GM10847 (cell line): ENCODE results near the gene TSPAN11.

ENCODE experiments used
- POLR2A ChIP-seq: IDR thresholded peaks from 2 replicates; pipeline ENCODE4 v1.6.1; 2011; ENCODE audit not compliant: insufficient read length; ENCODE audit errors: extremely low read depth

Gene TSPAN11

DNA sequence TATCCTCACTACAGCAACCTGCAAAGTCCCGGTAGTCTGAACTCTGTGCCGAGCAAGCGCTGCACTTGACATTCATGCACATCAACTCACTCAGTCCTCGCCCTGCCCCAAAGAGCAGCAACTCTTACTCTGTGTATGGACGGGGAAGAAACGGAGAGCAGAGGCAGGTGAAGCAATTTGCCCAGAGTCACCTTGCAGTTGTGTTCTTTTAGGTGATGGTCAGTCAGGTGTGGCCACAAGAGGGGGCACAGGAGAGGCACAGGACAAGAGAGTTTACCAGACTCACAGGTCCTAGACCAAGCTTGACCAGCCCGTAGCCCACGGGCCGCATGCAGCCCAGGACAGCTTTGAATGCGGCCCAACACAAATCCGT is 39.1 kb downstream of the TSPAN11 start:
- TF ChIP-seq POLR2A: no peak

DNA sequence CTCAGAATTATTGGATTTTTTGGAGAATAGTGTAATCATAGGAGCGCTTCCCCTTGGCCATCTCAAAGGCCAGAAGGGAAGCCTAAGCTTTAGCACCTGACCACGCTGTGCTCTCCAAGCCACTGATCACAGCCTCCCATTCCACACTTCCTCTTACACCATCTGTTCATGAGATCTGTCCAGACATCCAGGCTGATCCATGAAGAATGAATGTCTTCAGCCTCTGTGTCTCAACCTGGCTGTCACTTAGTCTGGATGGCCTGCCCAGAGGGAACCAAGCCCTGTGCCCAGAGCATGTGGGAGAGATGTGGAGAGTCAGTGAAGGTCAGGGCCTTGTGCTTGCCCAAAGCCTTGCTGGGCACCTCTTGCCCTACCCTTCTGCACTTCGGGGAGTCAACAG is 40.5 kb downstream of the TSPAN11 start:
- no peak for TF ChIP-seq POLR2A

DNA sequence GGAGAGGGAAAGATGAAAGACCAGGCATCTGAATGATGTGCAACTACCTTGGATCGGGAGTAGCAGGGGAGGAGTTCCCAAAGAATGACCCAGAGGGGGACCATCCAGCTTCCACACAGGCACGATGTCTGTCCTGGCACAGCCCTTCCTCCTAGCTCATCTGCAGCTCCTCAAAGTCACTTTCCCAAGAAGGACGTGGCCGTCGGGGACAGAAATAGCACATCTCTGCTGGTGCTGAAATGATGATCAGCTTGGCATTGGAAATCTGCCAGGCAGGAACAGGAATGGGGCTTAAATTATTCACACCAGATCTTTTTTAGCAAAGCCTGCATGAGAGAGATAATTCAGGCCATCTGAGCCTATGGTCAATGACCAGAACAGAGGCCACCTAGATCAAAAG is 41.7 kb downstream of the TSPAN11 start:
- TF ChIP-seq POLR2A: no peak

DNA sequence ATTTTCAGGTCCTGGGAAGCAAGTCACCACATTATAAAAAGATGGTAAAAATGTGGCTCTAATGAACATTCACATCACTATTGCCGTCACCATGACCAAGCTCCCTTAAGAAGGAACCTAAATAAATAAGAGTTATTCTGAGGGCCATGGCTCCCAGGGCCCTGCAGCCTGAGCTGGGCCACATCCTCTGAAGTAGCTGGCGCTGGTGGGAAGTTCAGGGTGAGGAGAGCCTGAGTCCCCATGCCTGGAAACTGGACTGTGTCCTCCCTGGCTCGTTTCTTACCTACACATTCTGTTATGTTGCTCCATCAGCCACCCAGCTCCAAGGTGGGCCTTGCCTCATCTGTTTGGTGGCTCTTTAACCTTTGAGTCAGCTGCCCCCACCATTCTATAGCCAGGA is 42.5 kb downstream of the TSPAN11 start:
- TF ChIP-seq POLR2A: no peak

DNA sequence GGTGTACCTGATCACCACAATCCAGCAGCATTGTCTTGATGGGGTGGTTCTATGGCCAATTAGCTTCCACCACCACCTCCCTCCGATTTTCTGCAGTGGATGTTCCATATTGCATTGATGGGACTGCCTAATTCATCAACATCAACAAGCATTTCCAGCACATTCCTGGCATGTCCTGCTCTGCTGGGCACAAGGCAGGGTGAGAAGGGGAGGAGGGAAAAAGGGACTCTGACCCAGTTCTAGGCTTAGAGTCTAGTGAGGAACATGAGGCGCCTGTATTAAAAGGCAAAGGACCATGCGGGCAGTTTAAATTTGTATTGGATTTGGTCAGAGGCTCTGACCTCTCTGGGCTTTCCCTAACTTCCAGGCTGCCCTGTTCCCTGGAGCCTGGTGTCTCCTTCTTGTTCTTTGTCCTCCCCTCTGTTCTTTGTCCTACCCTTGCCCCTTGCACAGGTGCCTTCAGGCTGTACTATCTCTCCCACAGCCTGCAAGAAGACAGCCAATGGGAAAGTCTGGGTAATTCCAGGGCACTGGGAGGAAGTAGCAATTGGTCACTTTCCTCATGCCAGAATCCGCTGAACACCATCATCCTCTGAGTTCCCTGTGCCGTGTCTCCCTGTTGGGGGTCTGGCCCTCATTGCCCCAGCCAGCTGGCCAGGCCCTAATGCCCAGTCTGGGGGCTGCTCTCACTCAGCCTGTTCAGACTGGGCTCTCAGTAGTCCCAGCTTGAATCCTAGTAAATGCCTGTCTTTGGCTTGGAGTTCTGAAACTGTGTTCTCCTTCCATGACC is 43.3 kb downstream of the TSPAN11 start:
- no peak for TF ChIP-seq POLR2A

DNA sequence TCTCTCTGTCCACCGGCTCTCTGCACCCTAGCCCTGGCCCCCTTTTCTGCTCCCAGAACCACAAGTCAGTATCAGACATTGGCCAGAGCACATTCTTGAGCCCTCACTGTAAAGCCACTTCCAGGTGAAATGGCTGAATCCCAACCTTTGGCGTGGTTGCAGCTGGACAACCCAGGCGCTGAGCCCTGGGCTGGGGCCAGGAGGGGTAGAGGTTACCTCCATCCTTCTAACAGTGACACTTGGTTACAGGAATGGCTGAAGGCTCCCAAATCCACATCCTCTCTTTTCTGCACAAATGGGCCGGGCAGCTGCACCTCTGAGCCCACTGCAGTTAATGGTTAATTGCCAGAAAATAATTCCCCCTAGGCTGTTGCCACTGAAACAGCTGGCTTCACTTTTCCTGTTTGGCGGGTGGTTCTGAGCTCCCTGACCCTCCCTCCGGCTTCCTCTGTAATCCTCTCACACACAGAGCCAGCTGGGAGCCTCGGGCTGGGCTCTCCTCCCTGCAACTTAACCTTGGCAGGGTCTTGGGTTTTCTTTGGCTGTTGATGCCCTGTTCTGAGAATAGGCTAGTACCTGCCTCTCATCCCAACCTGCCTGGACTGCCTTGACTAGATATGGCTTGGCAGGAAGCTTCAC is 44.1 kb downstream of the TSPAN11 start:
- TF ChIP-seq POLR2A: no peak

DNA sequence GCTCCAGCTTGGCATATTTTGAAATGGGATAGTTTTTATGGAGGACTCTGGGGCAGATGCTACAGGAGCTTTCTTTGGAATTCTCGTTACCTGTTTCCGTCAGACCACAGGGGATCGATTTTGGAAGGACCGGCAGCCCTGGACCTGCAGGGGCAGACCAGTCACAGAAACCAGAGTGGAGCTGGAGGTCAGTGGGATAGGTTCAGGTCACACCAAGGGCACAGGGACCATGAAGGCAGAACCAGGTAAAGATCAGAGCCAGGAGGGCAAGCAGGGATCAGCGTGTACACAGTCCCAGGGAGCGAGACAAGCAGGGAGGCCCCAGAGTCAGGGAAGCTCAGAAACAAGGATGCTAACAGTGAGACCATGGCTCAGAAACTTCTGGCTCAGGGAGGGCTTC is 45.5 kb downstream of the TSPAN11 start:
- no peak for TF ChIP-seq POLR2A

DNA sequence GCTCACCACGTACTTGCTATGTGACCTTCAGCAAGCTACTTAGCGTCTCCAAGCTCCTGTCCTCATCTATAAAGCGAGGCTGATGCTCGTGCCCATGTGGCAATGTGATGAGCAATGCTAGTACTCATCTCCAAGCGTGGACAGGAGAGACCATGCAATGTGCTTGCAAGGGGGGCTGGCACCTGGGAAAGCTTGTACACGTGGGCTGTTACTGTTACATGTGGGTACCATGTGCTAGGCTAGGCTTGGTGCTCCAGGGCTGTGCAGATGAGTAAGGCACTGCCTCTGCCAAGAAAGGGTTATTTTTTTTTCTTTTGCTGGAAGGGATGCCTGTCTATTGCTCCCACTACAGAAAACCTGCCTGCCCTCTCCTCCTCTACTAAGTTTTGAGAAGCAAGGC is 46.6 kb downstream of the TSPAN11 start:
- no peak for TF ChIP-seq POLR2A

DNA sequence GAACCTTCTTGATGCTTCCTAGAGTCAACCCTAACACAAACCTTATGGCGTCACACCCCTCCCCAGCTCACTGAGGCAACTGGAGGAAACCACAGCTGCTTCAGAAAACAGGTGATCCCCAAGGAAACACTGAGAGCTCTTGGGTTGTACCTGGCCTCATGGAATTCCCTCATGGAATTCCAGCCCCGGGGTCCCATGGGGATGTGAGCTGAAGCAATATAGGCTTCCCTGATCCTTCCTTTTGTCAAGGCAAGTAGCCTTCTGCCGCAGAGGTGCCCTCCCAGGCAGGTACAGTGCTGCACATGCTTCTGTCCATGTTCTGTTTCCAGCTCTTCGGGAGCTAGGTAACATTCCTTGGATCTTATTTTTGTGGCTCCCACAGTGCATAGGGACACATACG is 47.3 kb downstream of the TSPAN11 start:
- TF ChIP-seq POLR2A: no peak

DNA sequence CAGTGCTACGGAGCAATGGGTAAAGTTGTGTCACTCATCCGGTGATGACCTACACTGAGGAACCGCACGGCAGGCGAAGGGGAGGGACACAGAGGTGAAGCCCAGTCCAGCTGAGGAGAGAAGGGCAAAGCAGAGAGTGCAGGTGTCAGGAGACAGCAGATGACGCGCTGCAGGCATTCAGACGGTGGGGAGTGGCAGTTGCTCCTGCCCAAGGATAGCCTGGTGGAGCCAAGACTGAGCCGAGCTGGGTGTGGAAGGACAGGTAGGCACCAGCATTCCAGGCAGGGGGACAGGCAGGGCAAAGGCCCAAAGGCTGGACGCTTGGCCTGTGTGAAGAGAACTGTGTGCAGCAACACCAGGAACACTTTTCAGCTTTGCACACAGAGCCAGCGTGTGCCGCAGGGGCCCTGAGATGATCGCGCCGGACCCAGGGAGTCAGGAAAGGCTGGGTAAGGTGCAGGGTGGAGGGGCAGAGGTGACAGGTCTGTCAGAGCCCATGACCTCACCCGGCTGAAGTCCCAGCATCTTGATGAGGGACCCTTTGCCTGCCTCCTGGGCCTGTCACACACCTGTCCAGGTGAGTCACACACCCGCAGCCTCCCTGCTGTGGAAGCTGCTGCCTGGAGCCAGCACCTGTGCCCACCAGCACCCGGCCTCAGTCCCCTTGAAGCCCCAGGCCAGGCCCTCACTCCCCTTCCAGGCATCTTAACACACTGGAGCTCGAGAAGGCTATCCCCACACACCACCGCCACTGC is 48.4 kb downstream of the TSPAN11 start:
- no peak for TF ChIP-seq POLR2A

DNA sequence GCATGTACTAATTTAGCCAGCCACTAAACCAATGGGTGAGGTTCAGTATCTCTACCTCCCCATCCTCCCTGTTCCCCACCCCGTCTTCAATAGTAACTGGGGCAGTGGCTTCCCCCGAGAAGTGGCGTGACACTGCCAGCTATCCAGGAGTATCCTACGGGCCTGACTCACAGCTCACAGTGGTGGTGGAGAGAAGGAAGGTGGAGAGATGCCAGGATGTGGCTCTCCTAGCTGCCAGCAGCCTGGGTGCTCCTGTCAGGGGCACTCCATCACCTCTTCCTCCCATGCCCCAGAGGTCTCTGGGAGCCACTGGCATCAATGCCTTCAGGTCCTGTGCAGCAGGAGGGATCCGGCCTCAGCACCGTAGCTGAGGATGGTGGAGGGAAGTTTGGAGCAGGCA is 49.0 kb downstream of the TSPAN11 start:
- no peak for TF ChIP-seq POLR2A

DNA sequence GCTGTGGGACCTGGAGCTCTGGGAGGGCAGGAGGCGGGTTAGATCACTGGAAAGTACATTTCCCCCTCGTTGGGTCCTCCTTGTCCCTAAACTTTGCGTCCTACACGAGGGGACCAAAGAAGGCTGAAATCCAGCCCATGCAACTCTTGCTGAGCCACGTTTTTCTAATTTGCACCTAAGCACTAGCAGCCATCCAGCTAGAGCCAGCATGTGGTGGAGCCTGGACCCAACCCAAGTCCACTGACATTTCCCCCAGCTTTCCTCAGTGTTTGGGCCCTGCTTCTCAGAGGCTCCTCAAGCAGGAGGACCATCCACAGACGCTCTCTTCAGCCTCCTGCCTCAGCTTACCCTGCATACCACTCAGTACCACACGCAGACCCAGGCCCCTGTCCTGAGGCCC is 49.7 kb downstream of the TSPAN11 start:
- TF ChIP-seq POLR2A: no peak

DNA sequence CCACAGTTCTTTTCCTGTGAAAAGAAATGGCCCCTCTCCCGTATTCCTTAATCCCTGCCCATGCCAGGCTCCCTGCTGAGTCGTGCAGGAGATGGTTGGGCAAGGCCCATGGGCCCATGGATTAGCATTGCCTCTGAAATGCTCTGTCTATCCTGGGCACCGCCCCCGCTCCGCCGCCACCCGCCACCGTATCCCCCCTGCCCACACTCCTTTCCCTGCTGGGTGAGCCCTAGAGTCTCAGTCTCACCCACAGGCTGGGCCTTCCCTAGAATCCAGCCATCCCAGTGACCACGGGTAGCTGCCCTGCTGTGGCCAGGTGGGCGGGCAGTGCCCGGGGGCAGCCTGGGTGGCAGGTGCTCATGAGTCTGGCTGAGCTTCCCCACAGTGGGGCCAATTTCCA is 50.6 kb downstream of the TSPAN11 start:
- TF ChIP-seq POLR2A: no peak

DNA sequence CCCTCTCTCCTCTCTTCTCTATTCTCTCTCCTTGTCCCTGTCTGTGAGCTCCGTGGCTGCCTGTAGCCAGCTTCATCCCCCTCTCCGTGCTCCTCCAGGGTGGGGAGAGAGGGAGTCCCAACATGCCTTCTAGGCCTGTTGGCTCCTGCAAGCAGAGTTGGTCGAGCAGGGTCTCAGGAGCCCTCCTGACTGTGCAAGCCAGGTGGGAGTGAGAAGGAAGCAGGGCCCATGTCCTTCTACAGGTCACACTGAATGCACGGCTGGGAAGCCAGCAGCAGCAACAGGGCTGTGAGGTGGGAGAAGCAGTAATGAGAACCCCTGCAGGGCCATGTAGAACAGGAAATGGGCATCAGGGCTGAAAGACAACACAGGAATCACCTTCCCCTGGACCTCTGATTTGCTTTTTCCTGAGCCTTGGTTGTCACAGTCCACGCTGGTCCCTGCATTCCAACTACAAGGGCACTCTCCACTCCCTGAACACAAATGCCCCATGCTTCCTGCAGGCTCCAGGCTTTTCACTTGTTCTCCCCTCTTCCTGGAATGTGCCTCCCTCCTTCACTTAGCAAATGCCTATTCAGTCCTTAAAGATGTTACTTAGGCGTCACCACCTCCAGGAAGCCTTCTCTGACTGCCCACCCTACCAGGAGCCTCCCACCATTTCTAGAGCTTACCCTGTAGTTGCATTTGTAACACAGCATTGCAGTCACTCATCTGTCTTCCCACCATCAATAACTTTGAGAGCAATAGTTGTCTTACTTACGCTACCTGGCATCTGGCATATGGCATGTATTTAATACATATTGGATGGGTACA is 51.2 kb downstream of the TSPAN11 start:
- TF ChIP-seq POLR2A: no peak

DNA sequence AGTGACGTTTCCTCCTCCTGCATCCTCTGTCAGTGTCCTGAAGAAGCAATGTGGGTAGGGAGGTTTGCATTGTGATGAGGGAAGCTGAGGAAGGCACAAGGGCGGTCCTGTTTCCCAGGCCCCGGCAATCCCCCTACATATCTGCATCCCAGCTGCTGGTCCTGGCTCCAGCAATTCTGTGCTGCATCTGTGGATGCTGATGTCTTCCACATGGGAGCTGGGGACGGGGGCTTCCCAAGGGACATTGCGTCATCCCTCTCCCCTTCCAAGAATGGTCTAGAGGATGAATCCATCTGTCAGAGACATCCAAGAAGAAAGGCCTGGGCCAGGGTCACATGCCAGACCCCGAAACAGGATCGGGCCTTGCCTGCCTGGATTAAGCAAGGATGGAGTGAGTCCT is 52.1 kb downstream of the TSPAN11 start:
- no peak for TF ChIP-seq POLR2A
